Measurements from ENCODE around the gene N4BP2L2.

Gene N4BP2L2

DNA sequence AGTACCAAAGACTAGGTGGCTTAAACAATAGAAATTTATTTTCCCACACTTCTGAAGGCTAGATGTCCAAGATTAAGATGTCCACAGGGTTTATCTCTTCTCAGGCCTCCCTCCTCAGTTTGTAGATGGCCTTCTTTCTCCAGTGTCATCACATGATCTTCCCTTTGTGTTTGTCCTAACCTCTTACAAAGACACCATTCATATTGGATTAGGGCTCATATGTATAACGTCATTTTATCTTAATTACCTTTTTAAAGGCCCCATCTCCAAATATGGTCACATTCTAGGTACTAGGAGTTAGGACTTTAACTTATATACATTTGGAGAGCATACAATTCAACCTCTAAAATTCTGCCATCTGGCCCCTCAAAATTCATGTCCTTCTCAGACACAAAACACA, 34.3 kb downstream of the N4BP2L2 start:
- no peak overlapping the region for H3K4me3 ChIP-seq (ENCODE audit: low read length)
- no peak for DNase-seq (ENCODE audit: low read depth)

DNA sequence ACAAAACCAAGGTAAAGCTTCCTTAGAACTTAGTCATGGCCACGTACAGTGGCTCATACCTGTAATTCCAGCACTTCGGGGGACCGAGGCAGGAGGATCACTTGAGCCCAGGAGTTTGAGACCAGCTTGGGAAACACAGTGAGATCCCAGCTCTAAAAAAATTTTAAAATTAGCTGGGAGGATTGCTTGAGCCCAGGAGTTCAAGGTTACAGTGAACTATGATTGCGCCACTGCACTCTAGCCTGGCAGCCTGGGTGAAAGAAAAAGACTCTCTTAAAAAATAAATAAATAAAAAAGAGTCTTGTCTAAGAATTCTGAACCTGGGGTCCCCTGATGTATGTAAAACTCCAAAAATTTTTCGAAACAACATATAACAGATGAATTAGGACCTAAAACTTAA, 34.9 kb downstream of the N4BP2L2 start:
- H3K4me3 ChIP-seq (ENCODE audit: low read length), result no peak overlapping the region
- TF ChIP-seq, protein P1, sequence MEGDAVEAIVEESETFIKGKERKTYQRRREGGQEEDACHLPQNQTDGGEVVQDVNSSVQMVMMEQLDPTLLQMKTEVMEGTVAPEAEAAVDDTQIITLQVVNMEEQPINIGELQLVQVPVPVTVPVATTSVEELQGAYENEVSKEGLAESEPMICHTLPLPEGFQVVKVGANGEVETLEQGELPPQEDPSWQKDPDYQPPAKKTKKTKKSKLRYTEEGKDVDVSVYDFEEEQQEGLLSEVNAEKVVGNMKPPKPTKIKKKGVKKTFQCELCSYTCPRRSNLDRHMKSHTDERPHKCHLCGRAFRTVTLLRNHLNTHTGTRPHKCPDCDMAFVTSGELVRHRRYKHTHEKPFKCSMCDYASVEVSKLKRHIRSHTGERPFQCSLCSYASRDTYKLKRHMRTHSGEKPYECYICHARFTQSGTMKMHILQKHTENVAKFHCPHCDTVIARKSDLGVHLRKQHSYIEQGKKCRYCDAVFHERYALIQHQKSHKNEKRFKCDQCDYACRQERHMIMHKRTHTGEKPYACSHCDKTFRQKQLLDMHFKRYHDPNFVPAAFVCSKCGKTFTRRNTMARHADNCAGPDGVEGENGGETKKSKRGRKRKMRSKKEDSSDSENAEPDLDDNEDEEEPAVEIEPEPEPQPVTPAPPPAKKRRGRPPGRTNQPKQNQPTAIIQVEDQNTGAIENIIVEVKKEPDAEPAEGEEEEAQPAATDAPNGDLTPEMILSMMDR (IDR thresholded peaks at IDR 0.05; ENCODE audit: insufficient read depth, low read depth, low read length, missing control alignments), result no peak
- no peak for DNase-seq (ENCODE audit: low read depth)

More for the DNA sequence above, 34.3 kb downstream of the N4BP2L2 start:
- TF ChIP-seq, protein P1 (IDR thresholded peaks at IDR 0.05; ENCODE audit: insufficient read depth, low read depth, low read length, missing control alignments), result no peak

DNA sequence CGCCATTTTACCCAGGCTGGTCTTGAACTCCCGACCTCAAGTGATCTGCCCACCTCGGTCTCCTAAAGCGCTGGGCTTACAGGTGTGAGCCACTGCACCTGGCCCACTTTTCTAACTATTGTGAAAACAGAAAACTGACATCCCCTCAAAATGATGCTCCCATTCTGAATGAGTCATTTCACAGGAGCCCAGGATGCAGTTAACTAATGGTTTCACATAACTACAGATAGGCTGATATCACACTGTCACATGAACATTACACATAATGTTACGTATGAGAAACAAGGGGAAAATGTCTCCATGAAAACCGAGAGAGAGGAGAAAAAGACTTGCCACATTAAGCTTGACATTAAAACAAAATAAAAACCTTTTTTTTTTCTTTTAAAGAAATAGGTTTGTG, 37.5 kb downstream of the N4BP2L2 start:
- no peak overlapping the region for H3K4me3 ChIP-seq (ENCODE audit: low read length)
- DNase-seq (ENCODE audit: low read depth), result no peak
- TF ChIP-seq, protein P1 (IDR thresholded peaks at IDR 0.05; ENCODE audit: insufficient read depth, low read depth, low read length, missing control alignments), result no peak

- no peak for DNase-seq (ENCODE audit: low read depth)
- H3K4me3 ChIP-seq (ENCODE audit: low read length), result no peak overlapping the region
- TF ChIP-seq, protein P1 (IDR thresholded peaks at IDR 0.05; ENCODE audit: insufficient read depth, low read depth, low read length, missing control alignments), result no peak
Measured at GRCh38 chr13:32499538-32500210, 38.9 kb downstream of the N4BP2L2 start.

GRCh38 chr13:32497589-32497988, 41.0 kb downstream of the N4BP2L2 start:
- H3K4me3 ChIP-seq (ENCODE audit: low read length), result no peak overlapping the region
- TF ChIP-seq, protein P1 (IDR thresholded peaks at IDR 0.05; ENCODE audit: insufficient read depth, low read depth, low read length, missing control alignments), result no peak
- DNase-seq (ENCODE audit: low read depth), result no peak

DNA sequence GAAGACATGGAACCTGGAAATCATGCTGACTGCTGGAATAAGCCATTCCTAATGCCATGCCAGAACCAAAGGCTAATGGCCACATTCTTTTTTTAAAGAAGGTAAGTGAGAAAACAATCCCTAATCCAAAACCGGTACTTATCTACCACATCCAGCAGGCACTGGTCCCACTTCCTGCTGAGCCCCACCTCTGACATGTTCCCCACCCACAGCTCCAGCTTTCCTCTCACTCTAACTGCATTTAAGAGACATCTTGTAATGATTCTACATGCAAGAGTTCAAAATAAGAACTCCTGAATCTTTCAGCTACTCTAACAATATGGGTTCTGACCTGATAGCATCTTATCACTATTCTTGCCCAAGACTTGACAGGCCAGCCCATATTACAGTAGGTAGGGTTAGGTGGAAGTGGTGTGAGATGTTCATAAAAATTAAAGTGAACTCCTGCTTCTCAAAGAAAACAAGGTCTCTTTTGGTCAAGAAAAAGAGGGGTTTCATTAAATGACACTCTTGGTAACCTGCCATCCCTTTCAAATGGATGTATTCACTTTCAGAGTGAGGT, 41.9 kb downstream of the N4BP2L2 start:
- no peak for DNase-seq (ENCODE audit: low read depth)
- no peak overlapping the region for H3K4me3 ChIP-seq (ENCODE audit: low read length)
- TF ChIP-seq, protein P1 (IDR thresholded peaks at IDR 0.05; ENCODE audit: insufficient read depth, low read depth, low read length, missing control alignments), result no peak

- no peak overlapping the region for H3K4me3 ChIP-seq (ENCODE audit: low read length)
- TF ChIP-seq, protein P1 (IDR thresholded peaks at IDR 0.05; ENCODE audit: insufficient read depth, low read depth, low read length, missing control alignments), result no peak
- no peak for DNase-seq (ENCODE audit: low read depth)
Measured at GRCh38 chr13:32495841-32496240, 42.8 kb downstream of the N4BP2L2 start.
